ENCODE data around the gene ALDH7A1.

ALDH7A1 gene

DNA sequence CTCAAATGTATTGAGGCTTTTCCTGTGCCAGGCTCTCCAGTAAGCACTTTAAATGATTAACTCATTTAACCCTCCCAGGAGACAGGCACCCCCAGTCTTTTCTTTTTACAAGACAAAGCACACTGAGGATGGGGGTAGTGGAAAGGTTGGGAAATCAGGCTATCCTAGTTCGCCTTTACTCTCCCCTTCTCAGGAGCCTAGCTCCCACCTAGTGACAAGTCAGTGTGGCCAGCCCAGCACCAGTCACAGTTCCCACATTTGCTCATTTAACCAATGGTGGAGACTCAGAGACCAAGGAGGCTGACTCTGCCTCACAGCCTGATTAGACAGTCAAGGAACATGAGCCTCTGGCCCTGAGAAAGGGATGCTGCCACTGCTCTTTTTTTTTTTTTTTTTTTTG is 3.5 kb downstream of the ALDH7A1 start:
- Histone ChIP-seq H3K4me1 (ENCODE audit: insufficient read depth, low read length) (peaks cover 12% of the 10 kb centered on the region), H3K27ac (ENCODE audit: low read depth, low read length) (no peak overlapping the region), H3K27me3 (ENCODE audit: control insufficient read depth in 1 of 2, insufficient read depth in 2 of 2, low read length in 2 of 2) (no peaks in the 10 kb centered on the region), H3K9ac (ENCODE audit: low read length) (no peak overlapping the region), H3K36me3 (ENCODE audit: insufficient read depth, low read length) (peaks cover 6% of the 10 kb centered on the region), H3K4me3 (ENCODE audit: low read depth in 1 of 2, low read length in 2 of 2) (no peak overlapping the region), H3K9me3 (ENCODE audit: low read length) (no peaks in the 10 kb centered on the region)

DNA sequence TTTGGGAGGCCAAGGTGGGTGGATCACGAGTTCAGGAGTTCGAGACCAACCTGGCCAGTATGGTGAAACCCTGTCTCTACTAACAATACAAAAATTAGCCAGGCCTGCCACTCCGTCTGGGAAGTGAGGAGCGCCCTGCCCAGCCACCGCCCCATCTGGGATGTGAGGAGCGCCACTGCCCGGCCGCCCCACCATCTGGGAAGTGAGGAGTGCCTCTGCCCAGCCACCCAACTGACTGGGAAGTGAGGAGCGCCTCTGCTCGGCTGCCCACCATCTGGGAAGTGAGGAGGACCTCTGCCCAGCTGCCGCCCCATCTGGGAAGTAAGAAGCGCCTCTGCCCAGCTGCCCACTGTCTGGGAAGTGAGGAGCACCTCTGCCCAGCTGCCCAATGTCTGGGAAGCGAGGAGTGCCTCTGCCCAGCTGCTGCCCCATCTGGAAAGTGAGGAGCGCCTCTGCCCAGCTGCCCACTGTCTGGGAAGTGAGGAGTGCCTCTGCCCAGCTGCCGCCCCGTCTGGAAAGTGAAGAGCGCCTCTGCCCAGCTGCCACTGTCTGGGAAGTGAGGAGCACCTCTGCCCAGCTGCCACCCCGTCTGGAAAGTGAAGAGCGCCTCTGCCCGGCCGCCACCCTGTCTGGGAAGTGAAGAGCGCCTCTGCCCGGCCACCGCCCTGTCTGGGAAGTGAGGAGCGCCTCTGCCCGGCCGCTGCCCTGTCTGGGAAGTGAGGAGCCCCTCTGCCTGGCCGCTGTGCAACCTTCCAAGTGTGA is 5.3 kb downstream of the ALDH7A1 start:
- H3K36me3 ChIP-seq (ENCODE audit: insufficient read depth, low read length): peaks cover 6% of the 10 kb centered on the region
- no peak overlapping the region for H3K9ac ChIP-seq (ENCODE audit: low read length)
- H3K27ac ChIP-seq (ENCODE audit: low read depth, low read length): no peak overlapping the region

DNA sequence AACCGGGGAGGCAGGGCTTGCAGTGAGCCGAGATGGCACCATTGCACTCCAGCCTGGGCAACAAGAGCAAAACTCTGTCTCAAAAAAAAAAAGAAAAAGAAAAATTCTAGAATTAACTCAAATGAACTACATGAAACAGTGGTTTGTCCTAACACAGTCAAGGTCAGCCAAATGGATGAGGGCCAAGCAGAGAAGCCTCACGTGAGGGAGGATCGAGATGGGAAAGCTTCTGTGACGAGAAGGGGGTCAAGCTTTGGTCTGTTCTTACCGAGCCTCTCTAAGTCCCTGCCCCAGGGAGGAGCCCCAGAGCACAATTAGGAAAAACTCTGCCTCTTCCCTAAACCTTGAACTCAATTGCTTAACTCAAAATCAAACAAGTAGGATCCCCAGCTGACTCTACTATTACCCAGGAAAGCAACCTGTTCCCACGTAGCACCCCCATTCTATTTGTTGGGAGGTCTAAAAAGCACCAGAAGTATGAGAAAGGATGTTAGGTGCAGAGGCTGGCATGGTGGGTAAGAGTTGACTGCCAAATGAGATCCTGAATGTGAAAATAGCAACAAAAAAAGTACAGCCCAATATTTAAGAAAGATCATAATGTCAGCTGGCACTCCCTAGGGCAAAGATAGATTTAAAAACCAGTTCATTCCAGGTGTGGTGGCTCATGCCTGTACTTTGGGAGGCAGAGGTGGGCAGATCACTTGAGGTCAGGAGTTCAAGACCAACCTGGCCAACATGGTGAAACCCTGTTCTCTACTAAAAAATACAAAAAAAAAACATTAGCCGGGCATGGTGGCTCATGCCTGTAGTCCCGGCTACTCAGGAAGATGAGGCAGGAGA is 7.2 kb downstream of the ALDH7A1 start:
- Histone ChIP-seq H3K27ac (ENCODE audit: low read depth, low read length) (no peak overlapping the region), H3K9ac (ENCODE audit: low read length) (no peak overlapping the region), H3K9me3 (ENCODE audit: low read length) (no peaks in the 10 kb centered on the region), H3K36me3 (ENCODE audit: insufficient read depth, low read length) (peaks cover 13% of the 10 kb centered on the region), H3K27me3 (ENCODE audit: control insufficient read depth in 1 of 2, insufficient read depth in 2 of 2, low read length in 2 of 2) (no peaks in the 10 kb centered on the region), H3K4me1 (ENCODE audit: insufficient read depth, low read length) (no peaks in the 10 kb centered on the region), H3K4me3 (ENCODE audit: low read depth in 1 of 2, low read length in 2 of 2) (no peak overlapping the region)

More for the DNA sequence above, 5.3 kb downstream of the ALDH7A1 start:
- peaks cover 12% of the 10 kb centered on the region for H3K4me1 ChIP-seq (ENCODE audit: insufficient read depth, low read length)
- no peaks in the 10 kb centered on the region for H3K9me3 ChIP-seq (ENCODE audit: low read length)
- no peaks in the 10 kb centered on the region for H3K27me3 ChIP-seq (ENCODE audit: control insufficient read depth in 1 of 2, insufficient read depth in 2 of 2, low read length in 2 of 2)
- no peak overlapping the region for H3K4me3 ChIP-seq (ENCODE audit: low read depth in 1 of 2, low read length in 2 of 2)

DNA sequence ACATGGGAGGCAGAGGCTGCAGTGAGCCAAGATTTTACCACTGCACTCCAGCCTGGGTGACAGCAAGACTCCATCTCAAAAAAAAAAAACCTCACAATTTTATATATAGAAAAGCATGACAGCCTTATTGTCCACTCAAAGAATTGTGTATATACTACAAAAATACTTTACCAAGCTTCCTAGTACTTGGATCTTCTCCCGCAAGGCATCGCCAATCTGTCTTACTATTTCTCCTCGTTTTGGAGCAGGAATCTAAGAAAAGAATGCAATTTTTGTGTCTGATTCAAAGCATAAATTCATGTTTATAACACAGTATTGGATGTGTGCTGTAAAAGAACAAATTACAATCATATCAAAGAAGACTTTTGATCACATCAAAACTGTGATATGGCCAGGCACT is 11.3 kb downstream of the ALDH7A1 start:
- no peak overlapping the region for H3K9ac ChIP-seq (ENCODE audit: low read length)
- no peaks in the 10 kb centered on the region for H3K9me3 ChIP-seq (ENCODE audit: low read length)
- H3K27me3 ChIP-seq (ENCODE audit: control insufficient read depth in 1 of 2, insufficient read depth in 2 of 2, low read length in 2 of 2): no peaks in the 10 kb centered on the region
- no peak overlapping the region for H3K27ac ChIP-seq (ENCODE audit: low read depth, low read length)
- no peak overlapping the region for H3K4me3 ChIP-seq (ENCODE audit: low read depth in 1 of 2, low read length in 2 of 2)
- H3K36me3 ChIP-seq (ENCODE audit: insufficient read depth, low read length): peaks cover 28% of the 10 kb centered on the region
- H3K4me1 ChIP-seq (ENCODE audit: insufficient read depth, low read length): no peaks in the 10 kb centered on the region

DNA sequence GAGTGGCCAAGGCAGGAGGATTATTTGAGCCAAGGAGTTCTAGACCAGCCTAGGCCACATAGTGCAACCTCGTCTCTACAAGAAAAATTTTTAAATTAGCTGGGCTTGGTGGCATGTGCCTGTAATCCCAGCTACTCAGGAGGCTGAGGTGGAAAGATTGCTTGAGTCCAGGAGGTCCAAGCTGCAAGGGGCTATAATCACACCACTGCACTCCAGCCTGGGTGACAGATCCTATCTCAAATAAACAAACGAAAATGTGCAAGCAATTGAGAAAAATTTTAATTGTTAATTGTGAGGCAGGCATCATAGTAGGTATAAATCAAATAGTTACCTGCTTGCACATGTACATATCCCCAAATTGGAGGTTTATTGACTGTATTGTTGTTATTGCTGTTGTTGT is 15.3 kb downstream of the ALDH7A1 start:
- no peaks in the 10 kb centered on the region for H3K9me3 ChIP-seq (ENCODE audit: low read length)
- peaks cover 42% of the 10 kb centered on the region for H3K36me3 ChIP-seq (ENCODE audit: insufficient read depth, low read length)
- no peak overlapping the region for H3K27ac ChIP-seq (ENCODE audit: low read depth, low read length)
- no peaks in the 10 kb centered on the region for H3K4me1 ChIP-seq (ENCODE audit: insufficient read depth, low read length)
- H3K4me3 ChIP-seq (ENCODE audit: low read depth in 1 of 2, low read length in 2 of 2): no peak overlapping the region
- H3K9ac ChIP-seq (ENCODE audit: low read length): no peak overlapping the region
- H3K27me3 ChIP-seq (ENCODE audit: control insufficient read depth in 1 of 2, insufficient read depth in 2 of 2, low read length in 2 of 2): no peaks in the 10 kb centered on the region

DNA sequence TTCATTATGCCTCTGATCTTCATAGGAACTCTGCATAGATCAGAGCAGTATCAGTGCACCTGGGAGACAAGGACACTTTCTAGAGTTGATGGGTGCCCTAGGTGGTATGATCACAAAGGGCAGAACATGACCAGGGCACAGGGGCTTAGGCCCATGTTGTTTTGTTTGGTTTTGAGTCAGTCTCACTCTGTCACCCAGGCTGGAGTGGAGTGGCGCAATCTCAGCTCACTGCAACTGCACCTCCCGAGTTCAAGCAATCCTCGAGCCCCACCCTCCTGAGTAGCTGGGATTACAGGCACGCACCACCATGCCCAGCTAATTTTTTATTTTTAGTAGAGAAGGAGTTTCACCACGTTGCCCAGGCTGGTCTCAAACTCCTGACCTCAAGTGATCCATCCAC is 17.6 kb downstream of the ALDH7A1 start:
- no peaks in the 10 kb centered on the region for H3K4me1 ChIP-seq (ENCODE audit: insufficient read depth, low read length)
- no peak overlapping the region for H3K27ac ChIP-seq (ENCODE audit: low read depth, low read length)
- no peak overlapping the region for H3K4me3 ChIP-seq (ENCODE audit: low read depth in 1 of 2, low read length in 2 of 2)
- H3K36me3 ChIP-seq (ENCODE audit: insufficient read depth, low read length): peaks cover 36% of the 10 kb centered on the region
- H3K27me3 ChIP-seq (ENCODE audit: control insufficient read depth in 1 of 2, insufficient read depth in 2 of 2, low read length in 2 of 2): no peaks in the 10 kb centered on the region
- H3K9me3 ChIP-seq (ENCODE audit: low read length): no peaks in the 10 kb centered on the region
- H3K9ac ChIP-seq (ENCODE audit: low read length): no peak overlapping the region

DNA sequence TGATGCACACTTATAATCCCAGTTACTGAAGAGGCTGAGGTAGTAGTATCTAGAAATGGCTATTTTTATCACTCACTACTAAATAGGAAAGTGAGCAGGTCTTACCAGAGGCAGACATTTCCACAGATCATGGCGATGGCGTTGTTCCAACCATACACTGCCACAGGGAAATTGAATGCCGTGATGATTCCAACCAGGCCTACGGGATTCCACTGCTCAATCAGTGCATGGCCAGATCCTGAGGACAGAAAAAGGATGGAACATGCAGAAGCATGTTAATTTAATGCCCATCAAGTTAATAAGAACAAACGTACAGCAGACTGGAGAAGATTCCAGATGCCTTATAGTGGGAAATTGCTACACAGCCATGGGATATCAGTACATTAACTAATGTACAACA is 18.0 kb downstream of the ALDH7A1 start:
- Histone ChIP-seq H3K27me3 (ENCODE audit: control insufficient read depth in 1 of 2, insufficient read depth in 2 of 2, low read length in 2 of 2) (no peaks in the 10 kb centered on the region), H3K36me3 (ENCODE audit: insufficient read depth, low read length) (peaks cover 36% of the 10 kb centered on the region)

DNA sequence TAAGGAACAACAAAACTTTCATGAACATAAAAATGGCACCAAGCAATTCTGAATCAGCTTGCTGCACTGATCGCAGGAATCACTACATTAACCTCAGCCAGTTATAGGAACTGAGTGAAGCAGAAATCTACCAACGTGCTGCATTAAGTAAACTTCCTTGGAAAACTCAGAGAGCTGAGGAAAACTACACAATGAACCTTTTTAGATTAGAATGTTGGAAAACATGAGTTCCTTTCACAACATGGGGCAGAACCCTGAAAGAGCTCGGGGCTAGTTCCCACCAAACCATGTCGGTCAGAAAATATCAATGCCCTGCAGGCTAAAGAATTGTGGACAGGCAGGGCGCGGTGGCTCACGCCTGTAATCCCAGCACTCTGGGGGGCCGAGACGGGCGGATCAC is 19.4 kb downstream of the ALDH7A1 start:
- Histone ChIP-seq H3K9ac (ENCODE audit: low read length) (no peak overlapping the region), H3K9me3 (ENCODE audit: low read length) (no peaks in the 10 kb centered on the region), H3K27me3 (ENCODE audit: control insufficient read depth in 1 of 2, insufficient read depth in 2 of 2, low read length in 2 of 2) (no peaks in the 10 kb centered on the region), H3K4me3 (ENCODE audit: low read depth in 1 of 2, low read length in 2 of 2) (no peak overlapping the region), H3K27ac (ENCODE audit: low read depth, low read length) (no peak overlapping the region), H3K36me3 (ENCODE audit: insufficient read depth, low read length) (peaks cover 35% of the 10 kb centered on the region), H3K4me1 (ENCODE audit: insufficient read depth, low read length) (no peaks in the 10 kb centered on the region)

More for the DNA sequence above, 18.0 kb downstream of the ALDH7A1 start:
- H3K9ac ChIP-seq (ENCODE audit: low read length): no peak overlapping the region
- no peaks in the 10 kb centered on the region for H3K4me1 ChIP-seq (ENCODE audit: insufficient read depth, low read length)
- no peak overlapping the region for H3K4me3 ChIP-seq (ENCODE audit: low read depth in 1 of 2, low read length in 2 of 2)
- no peak overlapping the region for H3K27ac ChIP-seq (ENCODE audit: low read depth, low read length)
- H3K9me3 ChIP-seq (ENCODE audit: low read length): no peaks in the 10 kb centered on the region

DNA sequence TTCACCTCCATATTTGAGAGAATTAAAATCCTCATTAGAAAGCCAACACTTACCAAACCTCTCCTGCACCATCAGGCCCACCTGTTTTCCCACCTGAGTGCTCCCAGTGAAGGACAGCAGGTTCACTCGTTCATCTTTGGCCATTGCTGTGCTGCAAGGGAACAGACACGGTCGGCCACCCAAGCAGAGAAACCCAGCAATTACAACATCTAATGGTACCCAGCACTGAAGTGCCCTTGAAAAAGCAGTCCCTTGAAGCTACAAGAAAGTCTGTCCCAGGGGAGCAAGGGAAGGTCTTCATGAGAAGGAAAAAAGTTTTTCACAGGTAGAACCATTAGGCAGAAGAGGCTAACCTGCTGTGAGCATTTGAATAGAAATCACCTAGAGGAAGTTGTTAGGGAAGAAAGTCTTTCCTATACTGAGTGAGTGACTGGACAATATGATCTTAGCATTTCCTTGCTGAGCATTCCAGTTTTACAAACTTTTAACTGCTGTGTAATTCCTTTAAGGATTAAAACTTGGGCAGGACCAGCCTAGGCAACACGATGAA is 26.7 kb downstream of the ALDH7A1 start:
- no peaks in the 10 kb centered on the region for H3K4me1 ChIP-seq (ENCODE audit: insufficient read depth, low read length)
- H3K27ac ChIP-seq (ENCODE audit: low read depth, low read length): no peak overlapping the region
- H3K9me3 ChIP-seq (ENCODE audit: low read length): no peaks in the 10 kb centered on the region
- H3K36me3 ChIP-seq (ENCODE audit: insufficient read depth, low read length): peaks cover 29% of the 10 kb centered on the region
- no peaks in the 10 kb centered on the region for H3K27me3 ChIP-seq (ENCODE audit: control insufficient read depth in 1 of 2, insufficient read depth in 2 of 2, low read length in 2 of 2)
- H3K9ac ChIP-seq (ENCODE audit: low read length): no peak overlapping the region
- H3K4me3 ChIP-seq (ENCODE audit: low read depth in 1 of 2, low read length in 2 of 2): no peak overlapping the region

DNA sequence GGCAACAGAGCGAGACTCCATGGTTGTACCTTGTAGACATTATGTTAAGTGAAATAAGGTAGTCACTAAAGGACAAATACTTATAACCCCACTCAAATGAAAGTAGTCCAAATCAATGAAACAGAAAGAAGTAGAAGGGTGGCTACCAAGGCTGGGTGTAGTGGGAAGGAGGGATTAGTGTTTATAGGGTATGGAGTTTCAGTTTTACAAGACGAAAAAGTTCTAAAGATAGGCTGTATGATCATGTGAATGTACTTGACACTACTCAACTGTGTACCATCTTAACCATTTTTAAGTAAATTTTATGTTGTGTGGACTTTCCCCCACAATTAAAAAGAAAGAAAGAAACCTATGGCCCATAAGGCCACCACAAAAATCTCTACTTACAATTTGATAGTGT is 32.2 kb downstream of the ALDH7A1 start:
- no peak overlapping the region for H3K9ac ChIP-seq (ENCODE audit: low read length)
- no peak overlapping the region for H3K4me3 ChIP-seq (ENCODE audit: low read depth in 1 of 2, low read length in 2 of 2)
- H3K4me1 ChIP-seq (ENCODE audit: insufficient read depth, low read length): no peaks in the 10 kb centered on the region
- H3K27me3 ChIP-seq (ENCODE audit: control insufficient read depth in 1 of 2, insufficient read depth in 2 of 2, low read length in 2 of 2): no peaks in the 10 kb centered on the region
- peaks cover 8% of the 10 kb centered on the region for H3K36me3 ChIP-seq (ENCODE audit: insufficient read depth, low read length)
- H3K9me3 ChIP-seq (ENCODE audit: low read length): no peaks in the 10 kb centered on the region
- no peak overlapping the region for H3K27ac ChIP-seq (ENCODE audit: low read depth, low read length)

DNA sequence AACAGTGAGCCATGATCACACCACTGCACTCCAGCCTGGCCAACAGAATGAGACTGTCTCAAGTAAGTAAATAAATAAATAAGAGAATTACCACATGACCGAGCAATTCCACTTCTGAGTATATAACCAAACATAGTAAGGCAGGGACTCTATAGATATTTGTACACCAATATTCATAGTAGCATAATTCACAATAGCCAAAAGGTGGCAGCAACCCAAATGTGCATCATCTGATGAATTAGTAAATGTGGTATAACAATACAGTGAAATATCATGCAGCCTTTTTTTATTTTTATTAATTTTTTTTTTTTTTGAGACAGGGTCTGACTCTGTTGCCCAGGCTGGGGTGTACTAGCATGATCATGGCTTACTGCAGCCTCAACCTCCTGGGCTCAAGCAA is 33.1 kb downstream of the ALDH7A1 start:
- Histone ChIP-seq H3K4me3 (ENCODE audit: low read depth in 1 of 2, low read length in 2 of 2) (no peak overlapping the region), H3K9me3 (ENCODE audit: low read length) (no peaks in the 10 kb centered on the region)

More for the DNA sequence above, 33.1 kb downstream of the ALDH7A1 start:
- Histone ChIP-seq H3K27ac (ENCODE audit: low read depth, low read length) (no peak overlapping the region), H3K36me3 (ENCODE audit: insufficient read depth, low read length) (peaks cover 8% of the 10 kb centered on the region), H3K9ac (ENCODE audit: low read length) (no peak overlapping the region), H3K27me3 (ENCODE audit: control insufficient read depth in 1 of 2, insufficient read depth in 2 of 2, low read length in 2 of 2) (no peaks in the 10 kb centered on the region), H3K4me1 (ENCODE audit: insufficient read depth, low read length) (no peaks in the 10 kb centered on the region)

Measured in muscle layer of colon (tissue), 2 donors.